Measurements from ENCODE around the gene SUGCT.

The SUGCT gene

DNA sequence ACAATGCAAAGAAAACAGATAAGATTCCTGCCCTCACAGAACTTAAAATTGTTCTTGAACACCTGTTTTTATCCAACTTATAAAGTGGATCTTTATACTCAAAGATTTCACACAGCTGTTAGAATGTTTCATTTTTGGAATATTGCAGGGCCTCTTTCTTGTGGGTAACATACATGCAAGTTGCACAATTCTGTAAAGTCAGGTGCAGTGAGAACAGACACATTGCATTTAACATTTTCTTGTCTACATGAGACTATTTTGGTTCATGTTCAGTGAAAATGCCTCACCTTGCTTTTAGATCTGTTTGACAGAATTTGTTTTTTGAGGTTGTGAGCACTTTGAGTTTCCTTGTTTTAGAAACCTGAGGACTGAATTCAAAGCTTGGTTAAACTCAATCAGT lies 707.8 kb downstream of the SUGCT start:
- Histone ChIP-seq H3K36me3 (ENCODE audit: control insufficient read depth, insufficient read depth, low read length) (no peaks in the 10 kb centered on the region), H3K27me3 (ENCODE audit: control insufficient read depth, insufficient read depth, low read length) (no peaks in the 10 kb centered on the region), H3K9ac (ENCODE audit: low read depth, low read length) (no peak overlapping the region), H3K9me3 (ENCODE audit: control insufficient read depth, insufficient read depth, low read length) (no peaks in the 10 kb centered on the region), H3K4me1 (ENCODE audit: control insufficient read depth, insufficient read depth, low read length) (no peaks in the 10 kb centered on the region), H3K4me3 (ENCODE audit: low read depth, low read length) (no peak overlapping the region)

DNA sequence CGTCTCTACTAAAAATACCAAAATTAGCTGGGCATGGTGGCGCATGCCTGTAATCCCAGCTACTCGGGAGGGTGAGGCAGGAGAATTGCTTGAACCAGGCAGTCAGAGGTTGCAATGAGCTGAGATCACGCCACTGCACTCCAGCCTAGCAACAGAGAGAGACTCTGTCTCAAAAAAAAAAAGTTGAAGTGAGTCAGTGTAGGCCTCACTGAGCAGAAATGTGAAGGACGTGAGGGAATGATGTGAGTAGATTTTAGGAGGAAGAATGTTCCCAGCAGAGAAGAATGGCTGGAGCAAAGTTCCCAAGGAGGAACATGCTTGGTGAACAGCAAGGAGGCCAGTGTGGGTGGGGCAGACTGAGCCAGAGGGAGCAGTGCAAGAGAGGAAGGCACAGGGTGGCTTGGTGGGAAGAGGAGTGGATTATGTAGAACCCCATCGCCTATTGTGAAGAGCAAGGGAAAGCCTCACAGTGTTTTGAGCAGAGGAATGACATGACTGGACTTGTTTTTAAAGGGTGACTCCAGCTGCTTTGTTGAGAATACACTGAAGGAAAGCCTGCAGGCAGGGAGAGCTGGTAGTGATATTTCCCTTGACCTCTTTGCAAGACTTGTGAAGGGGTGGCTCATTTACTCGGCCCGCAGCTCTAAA lies 708.7 kb downstream of the SUGCT start:
- Histone ChIP-seq H3K9ac (ENCODE audit: low read depth, low read length) (no peak overlapping the region), H3K4me3 (ENCODE audit: low read depth, low read length) (no peak overlapping the region), H3K36me3 (ENCODE audit: control insufficient read depth, insufficient read depth, low read length) (no peaks in the 10 kb centered on the region), H3K9me3 (ENCODE audit: control insufficient read depth, insufficient read depth, low read length) (no peaks in the 10 kb centered on the region), H3K4me1 (ENCODE audit: control insufficient read depth, insufficient read depth, low read length) (no peaks in the 10 kb centered on the region), H3K27me3 (ENCODE audit: control insufficient read depth, insufficient read depth, low read length) (no peaks in the 10 kb centered on the region)

DNA sequence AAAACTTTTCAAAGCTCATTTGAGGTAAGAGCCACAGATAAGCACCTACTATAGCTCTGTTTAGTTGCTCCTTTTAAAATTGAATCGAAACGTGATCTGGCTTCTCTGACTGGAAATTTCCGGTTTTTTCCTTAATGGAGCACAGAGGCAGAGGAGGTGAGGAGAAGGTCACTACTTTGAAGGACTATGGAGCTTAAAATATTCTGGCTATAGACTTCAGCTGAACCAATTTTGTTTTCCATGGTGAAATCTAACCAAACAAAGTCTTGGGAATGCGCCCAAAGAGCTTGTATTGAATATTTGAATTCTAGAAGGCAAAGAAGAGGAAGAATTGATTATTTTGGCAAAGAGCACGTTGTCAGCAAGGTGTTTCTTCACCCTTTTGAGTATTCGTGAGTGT lies 711.1 kb downstream of the SUGCT start:
- H3K4me3 ChIP-seq (ENCODE audit: low read depth, low read length): no peak overlapping the region
- H3K9ac ChIP-seq (ENCODE audit: low read depth, low read length): no peak overlapping the region
- H3K27me3 ChIP-seq (ENCODE audit: control insufficient read depth, insufficient read depth, low read length): no peaks in the 10 kb centered on the region
- H3K36me3 ChIP-seq (ENCODE audit: control insufficient read depth, insufficient read depth, low read length): no peaks in the 10 kb centered on the region
- H3K9me3 ChIP-seq (ENCODE audit: control insufficient read depth, insufficient read depth, low read length): no peaks in the 10 kb centered on the region
- H3K4me1 ChIP-seq (ENCODE audit: control insufficient read depth, insufficient read depth, low read length): no peaks in the 10 kb centered on the region

DNA sequence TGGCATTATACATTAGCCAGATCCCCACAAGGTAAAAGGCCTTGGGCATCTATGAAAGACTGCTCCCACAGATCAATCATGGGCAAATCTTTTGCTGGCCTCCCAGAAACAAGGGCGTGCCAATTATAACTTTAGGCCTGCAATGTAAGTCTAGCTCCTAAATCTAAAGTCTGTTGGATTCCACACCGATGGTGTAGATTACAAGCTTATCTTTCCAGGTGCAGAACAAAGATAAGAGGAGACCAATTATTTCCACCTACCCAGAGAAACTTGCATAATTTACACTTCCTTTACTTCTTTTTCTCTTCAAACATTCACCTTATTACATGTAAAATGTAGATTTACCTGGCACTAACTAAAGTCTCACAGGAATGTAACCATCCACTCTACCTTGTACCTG lies 713.1 kb downstream of the SUGCT start:
- H3K4me1 ChIP-seq (ENCODE audit: control insufficient read depth, insufficient read depth, low read length): no peaks in the 10 kb centered on the region
- no peaks in the 10 kb centered on the region for H3K9me3 ChIP-seq (ENCODE audit: control insufficient read depth, insufficient read depth, low read length)
- H3K36me3 ChIP-seq (ENCODE audit: control insufficient read depth, insufficient read depth, low read length): no peaks in the 10 kb centered on the region
- no peaks in the 10 kb centered on the region for H3K27me3 ChIP-seq (ENCODE audit: control insufficient read depth, insufficient read depth, low read length)
- H3K4me3 ChIP-seq (ENCODE audit: low read depth, low read length): no peak overlapping the region
- H3K9ac ChIP-seq (ENCODE audit: low read depth, low read length): no peak overlapping the region

DNA sequence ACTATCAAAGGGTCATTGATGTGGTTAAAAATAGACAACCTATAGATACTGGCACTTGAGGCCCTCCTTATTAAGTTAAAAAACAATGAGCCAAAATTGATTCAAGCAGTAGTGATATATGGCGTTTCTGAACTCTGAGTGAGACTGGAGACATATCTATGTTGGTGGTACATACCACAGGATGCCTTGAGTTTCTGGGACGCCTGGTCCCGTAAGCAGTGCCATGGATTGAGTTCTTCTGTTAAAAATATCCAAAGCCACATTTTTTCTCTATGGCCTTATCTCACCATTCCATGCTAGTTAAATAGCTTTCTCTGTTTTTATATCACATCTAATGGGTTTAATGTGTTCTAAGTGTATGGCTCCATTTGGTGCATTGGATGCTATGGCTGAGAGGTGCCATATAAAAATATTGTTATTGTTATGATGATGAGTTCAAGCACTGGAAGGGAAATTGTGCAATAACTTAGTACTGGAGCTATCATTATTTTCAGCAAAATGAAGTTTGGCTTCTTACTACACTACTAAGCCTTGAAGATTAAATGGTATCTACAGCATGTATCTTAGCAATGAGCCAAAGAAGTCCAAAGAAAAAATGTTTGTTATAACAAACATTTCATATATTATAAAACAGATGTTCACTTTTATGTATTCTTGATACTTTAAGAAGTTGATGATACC lies 713.9 kb downstream of the SUGCT start:
- Histone ChIP-seq H3K9ac (ENCODE audit: low read depth, low read length) (no peak overlapping the region), H3K4me3 (ENCODE audit: low read depth, low read length) (no peak overlapping the region), H3K9me3 (ENCODE audit: control insufficient read depth, insufficient read depth, low read length) (no peaks in the 10 kb centered on the region), H3K27me3 (ENCODE audit: control insufficient read depth, insufficient read depth, low read length) (no peaks in the 10 kb centered on the region), H3K36me3 (ENCODE audit: control insufficient read depth, insufficient read depth, low read length) (no peaks in the 10 kb centered on the region), H3K4me1 (ENCODE audit: control insufficient read depth, insufficient read depth, low read length) (no peaks in the 10 kb centered on the region)

DNA sequence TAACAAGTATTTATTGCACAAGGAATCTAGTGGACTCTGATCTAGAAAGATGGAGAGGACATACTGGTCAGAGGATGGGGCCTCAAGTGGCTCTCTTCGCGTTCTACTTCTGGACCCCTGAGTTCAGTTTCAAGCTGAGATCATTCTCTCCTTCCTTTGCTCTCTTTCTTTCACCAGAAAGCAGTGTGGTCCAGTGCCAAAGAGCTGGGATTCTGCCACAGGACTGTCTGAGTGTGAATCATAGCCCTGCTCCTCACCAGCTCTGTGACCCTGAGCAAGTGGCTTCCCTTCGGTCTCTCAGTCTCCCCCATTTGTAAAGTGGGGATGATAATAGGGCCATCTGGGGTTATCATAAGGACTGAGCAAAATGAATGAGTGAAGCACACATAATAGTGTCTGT lies 715.2 kb downstream of the SUGCT start:
- Histone ChIP-seq H3K4me3 (ENCODE audit: low read depth, low read length) (no peak overlapping the region), H3K9ac (ENCODE audit: low read depth, low read length) (no peak overlapping the region), H3K36me3 (ENCODE audit: control insufficient read depth, insufficient read depth, low read length) (no peaks in the 10 kb centered on the region), H3K4me1 (ENCODE audit: control insufficient read depth, insufficient read depth, low read length) (no peaks in the 10 kb centered on the region), H3K27me3 (ENCODE audit: control insufficient read depth, insufficient read depth, low read length) (no peaks in the 10 kb centered on the region), H3K9me3 (ENCODE audit: control insufficient read depth, insufficient read depth, low read length) (no peaks in the 10 kb centered on the region)

- no peaks in the 10 kb centered on the region for H3K9me3 ChIP-seq (ENCODE audit: control insufficient read depth, insufficient read depth, low read length)
- H3K4me3 ChIP-seq (ENCODE audit: low read depth, low read length): no peak overlapping the region
- H3K27me3 ChIP-seq (ENCODE audit: control insufficient read depth, insufficient read depth, low read length): no peaks in the 10 kb centered on the region
- no peaks in the 10 kb centered on the region for H3K36me3 ChIP-seq (ENCODE audit: control insufficient read depth, insufficient read depth, low read length)
- no peak overlapping the region for H3K9ac ChIP-seq (ENCODE audit: low read depth, low read length)
- H3K4me1 ChIP-seq (ENCODE audit: control insufficient read depth, insufficient read depth, low read length): no peaks in the 10 kb centered on the region
These were observed 716.2 kb downstream of the SUGCT start for GRCh38 chr7:40851001-40851400.

DNA sequence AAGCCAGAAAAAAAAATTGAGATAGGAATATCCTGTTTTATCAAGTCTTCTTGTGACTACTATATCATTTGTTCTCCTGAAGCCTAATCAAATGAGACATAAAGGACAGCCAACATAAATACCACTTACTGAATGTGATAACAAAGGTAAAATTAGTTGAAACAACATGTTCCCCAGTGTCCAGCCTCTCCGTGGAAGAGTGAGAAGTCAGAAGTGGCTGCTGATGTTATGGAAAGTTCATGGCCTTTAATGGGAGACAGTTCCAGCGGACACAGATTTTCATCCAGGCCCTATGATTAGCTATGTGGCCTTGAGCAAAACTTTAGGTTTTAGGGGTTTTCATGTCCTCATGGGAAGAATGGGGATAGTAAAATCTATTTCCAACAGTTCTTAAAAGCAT lies 724.3 kb downstream of the SUGCT start:
- H3K27me3 ChIP-seq (ENCODE audit: control insufficient read depth, insufficient read depth, low read length): no peaks in the 10 kb centered on the region
- H3K9me3 ChIP-seq (ENCODE audit: control insufficient read depth, insufficient read depth, low read length): no peaks in the 10 kb centered on the region
- no peaks in the 10 kb centered on the region for H3K36me3 ChIP-seq (ENCODE audit: control insufficient read depth, insufficient read depth, low read length)
- no peak overlapping the region for H3K9ac ChIP-seq (ENCODE audit: low read depth, low read length)
- no peaks in the 10 kb centered on the region for H3K4me1 ChIP-seq (ENCODE audit: control insufficient read depth, insufficient read depth, low read length)
- no peak overlapping the region for H3K4me3 ChIP-seq (ENCODE audit: low read depth, low read length)

- Histone ChIP-seq H3K4me1 (ENCODE audit: control insufficient read depth, insufficient read depth, low read length) (no peaks in the 10 kb centered on the region), H3K4me3 (ENCODE audit: low read depth, low read length) (no peak overlapping the region), H3K9me3 (ENCODE audit: control insufficient read depth, insufficient read depth, low read length) (no peaks in the 10 kb centered on the region), H3K36me3 (ENCODE audit: control insufficient read depth, insufficient read depth, low read length) (no peaks in the 10 kb centered on the region), H3K27me3 (ENCODE audit: control insufficient read depth, insufficient read depth, low read length) (no peaks in the 10 kb centered on the region), H3K9ac (ENCODE audit: low read depth, low read length) (no peak overlapping the region)
These were observed 725.2 kb downstream of the SUGCT start for GRCh38 chr7:40859965-40860543.

- Histone ChIP-seq H3K36me3 (ENCODE audit: control insufficient read depth, insufficient read depth, low read length) (no peaks in the 10 kb centered on the region), H3K27me3 (ENCODE audit: control insufficient read depth, insufficient read depth, low read length) (no peaks in the 10 kb centered on the region), H3K4me1 (ENCODE audit: control insufficient read depth, insufficient read depth, low read length) (no peaks in the 10 kb centered on the region), H3K4me3 (ENCODE audit: low read depth, low read length) (no peak overlapping the region), H3K9me3 (ENCODE audit: control insufficient read depth, insufficient read depth, low read length) (no peaks in the 10 kb centered on the region), H3K9ac (ENCODE audit: low read depth, low read length) (no peak overlapping the region)
These were observed 730.8 kb downstream of the SUGCT start for GRCh38 chr7:40865441-40866233.

- Histone ChIP-seq H3K4me1 (ENCODE audit: control insufficient read depth, insufficient read depth, low read length) (no peaks in the 10 kb centered on the region), H3K4me3 (ENCODE audit: low read depth, low read length) (no peak overlapping the region), H3K9ac (ENCODE audit: low read depth, low read length) (no peak overlapping the region), H3K9me3 (ENCODE audit: control insufficient read depth, insufficient read depth, low read length) (no peaks in the 10 kb centered on the region), H3K36me3 (ENCODE audit: control insufficient read depth, insufficient read depth, low read length) (no peaks in the 10 kb centered on the region), H3K27me3 (ENCODE audit: control insufficient read depth, insufficient read depth, low read length) (no peaks in the 10 kb centered on the region)
These were observed 731.8 kb downstream of the SUGCT start for GRCh38 chr7:40866601-40867000.

Data from iPS-15b (cell line).